Panc1 (cell line): ENCODE data around the gene ATF5. TPM values are rescaled to one million over a fixed set of nuclear protein-coding genes. Genes with fewer than 3 reads are reported as not detected.

Experiments
- ATAC-seq: fragments of 200-7000 bp; cut with Tn5 transposase; 2 replicates; pipeline ENCODE4 v1.9.1; 2020; ENCODE audit warnings: mild to moderate bottlenecking, moderate library complexity
- BruUV-seq: library from RNA; stranded (reverse); fragments of 400-500 nt; replicated peaks from 2 replicates; lab custom pipeline; 2021; lab: Mats Ljungman, UMichigan
- CTCF ChIA-PET: fragments of 300-600 bp; sonication (Branson Sonifier 250); formaldehyde crosslinking; loops from one replicate; lab custom pipeline; 2022; ENCODE audit warnings: antibody characterized with exemption; lab: Charles Lee
- POLR2A ChIA-PET: fragments of 300-600 bp; sonication (Branson Sonifier 250); formaldehyde crosslinking; loops from one replicate; lab custom pipeline; 2022; ENCODE audit warnings: antibody characterized with exemption; lab: Charles Lee
- DNase-seq: peaks from one replicate; pipeline ENCODE4 v3.0.0-alpha.2; 2010; ENCODE audit warnings: low read depth, low spot score
- H3K27ac ChIP-seq: 2 replicates; pipeline ENCODE4 v1.5.1; 2011; ENCODE audit warnings: mild to moderate bottlenecking, low read length, inconsistent platforms
- H3K27me3 ChIP-seq: fragments of 200-500 bp; sonication (Bioruptor generic); 2 replicates; pipeline ENCODE4 v1.6.0; 2014; ENCODE audit warnings: low read length, inconsistent platforms; ENCODE audit not compliant: control insufficient read depth, insufficient read depth
- H3K36me3 ChIP-seq: fragments of 200-500 bp; sonication (Bioruptor generic); 2 replicates; pipeline ENCODE4 v1.5.1; 2014; ENCODE audit warnings: inconsistent platforms, mild to moderate bottlenecking, low read length, moderate library complexity; ENCODE audit not compliant: control insufficient read depth, insufficient read depth
- H3K4me1 ChIP-seq: 2 replicates; pipeline ENCODE4 v1.5.1; 2011; ENCODE audit warnings: inconsistent platforms, mild to moderate bottlenecking, low read length, moderate library complexity; ENCODE audit not compliant: control insufficient read depth, insufficient read depth
- H3K4me3 ChIP-seq, 2 experiments: 2 replicates each; pipeline ENCODE4 v1.5.1; 2011 to 2012; ENCODE audit warnings: low read depth in 2 of 2, low read length in 2 of 2, mild to moderate bottlenecking in 2 of 2, inconsistent platforms in 1 of 2, moderate library complexity in 1 of 2
- H3K9me3 ChIP-seq: fragments of 200-500 bp; sonication (Bioruptor generic); 2 replicates; pipeline ENCODE4 v1.5.1; 2014; ENCODE audit warnings: low read depth, mild to moderate bottlenecking, inconsistent platforms, low read length, moderate library complexity; ENCODE audit not compliant: control insufficient read depth, insufficient read depth
- POLR2AphosphoS5 ChIP-seq: IDR thresholded peaks from 2 replicates; pipeline ENCODE4 v1.6.1; 2012; ENCODE audit warnings: mild to moderate bottlenecking, low read depth, low read length, moderate library complexity
- SIN3A ChIP-seq: IDR thresholded peaks from 2 replicates; pipeline ENCODE4 v1.6.1; 2012; ENCODE audit warnings: low read depth, mild to moderate bottlenecking, low read length, moderate library complexity, borderline replicate concordance; ENCODE audit not compliant: insufficient read depth
- TCF7L2 ChIP-seq: IDR thresholded peaks from 2 replicates; pipeline ENCODE4 v1.6.1; 2011; ENCODE audit warnings: mild to moderate bottlenecking, low read depth, low read length, inconsistent platforms
- in situ Hi-C: cut with HindIII; loops from 2 replicates; pipeline ENCODE4 v1.10.0; 2016; ENCODE audit warnings: low sequenced_read_pairs, low pct_unique_long_range_greater_than_20kb
- intact Hi-C: fragments of 100-400 bp; cut with micrococcal nuclease; formaldehyde crosslinking; loops from one replicate; pipeline ENCODE4 v1.10.0; 2022; ENCODE audit not compliant: unreplicated experiment
- total RNA-seq: library from RNA; stranded (reverse); gene quantifications from one replicate; pipeline ENCODE4 v1.2.1, GENCODE V29; 2021; ENCODE audit not compliant: unreplicated experiment
- TF ChIP-seq, protein P1 (sequence below): fragments of 450-650 bp; IDR thresholded peaks from 2 replicates; pipeline ENCODE4 v1.5.1; 2017; ENCODE audit warnings: mild to moderate bottlenecking
- TF ChIP-seq, protein P2 (sequence below), 2 experiments: IDR thresholded peaks; 2 replicates each; pipeline ENCODE4 v1.6.1; 2011 to 2012; ENCODE audit warnings: low read depth in 2 of 2, control low read depth in 1 of 2, low read length in 1 of 2, mild to moderate bottlenecking in 1 of 2, moderate library complexity in 1 of 2; ENCODE audit not compliant: insufficient read depth in 1 of 2

The ATF5 gene
- total RNA-seq, 1 experiment from 2014 or later: 104 TPM

DNA sequence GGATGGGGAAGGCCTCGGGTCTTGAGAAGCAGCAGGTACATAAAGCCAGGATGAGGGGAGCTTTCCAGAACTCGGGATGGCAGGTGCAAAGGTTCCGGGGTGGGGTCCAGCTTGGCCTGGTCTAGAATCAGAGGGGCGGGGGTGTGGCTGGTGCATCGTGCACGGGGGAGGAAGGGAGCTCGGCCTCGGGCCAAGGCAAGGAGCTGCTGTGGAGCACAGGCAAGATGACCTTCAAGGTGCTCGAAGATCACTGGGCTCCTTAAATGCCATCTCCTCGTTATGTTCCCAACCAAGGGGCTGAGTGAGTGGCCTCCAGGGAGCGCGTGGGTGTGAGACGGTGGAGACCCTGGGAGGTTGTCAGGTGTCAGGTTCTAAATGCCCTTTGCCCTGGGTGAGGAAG is 48.1 kb downstream of the ATF5 start:
- H3K36me3 ChIP-seq: no peaks in the 10 kb centered on the region
- CTCF ChIA-PET: no interaction called here
- no peaks in the 10 kb centered on the region for H3K4me1 ChIP-seq
- no peaks in the 10 kb centered on the region for H3K9me3 ChIP-seq
- DNase-seq (no peak), ATAC-seq (no peak)
- in situ Hi-C loops (no loop called here), intact Hi-C loops (no loop called here)
- POLR2A ChIA-PET: no interaction called here
- H3K4me3 ChIP-seq: no peak overlapping the region
- no TSS peak for BruUV-seq
- no peaks in the 10 kb centered on the region for H3K27me3 ChIP-seq
- TF ChIP-seq TCF7L2: no peak
- no peak for TF ChIP-seq POLR2AphosphoS5
- TF ChIP-seq, protein P1, sequence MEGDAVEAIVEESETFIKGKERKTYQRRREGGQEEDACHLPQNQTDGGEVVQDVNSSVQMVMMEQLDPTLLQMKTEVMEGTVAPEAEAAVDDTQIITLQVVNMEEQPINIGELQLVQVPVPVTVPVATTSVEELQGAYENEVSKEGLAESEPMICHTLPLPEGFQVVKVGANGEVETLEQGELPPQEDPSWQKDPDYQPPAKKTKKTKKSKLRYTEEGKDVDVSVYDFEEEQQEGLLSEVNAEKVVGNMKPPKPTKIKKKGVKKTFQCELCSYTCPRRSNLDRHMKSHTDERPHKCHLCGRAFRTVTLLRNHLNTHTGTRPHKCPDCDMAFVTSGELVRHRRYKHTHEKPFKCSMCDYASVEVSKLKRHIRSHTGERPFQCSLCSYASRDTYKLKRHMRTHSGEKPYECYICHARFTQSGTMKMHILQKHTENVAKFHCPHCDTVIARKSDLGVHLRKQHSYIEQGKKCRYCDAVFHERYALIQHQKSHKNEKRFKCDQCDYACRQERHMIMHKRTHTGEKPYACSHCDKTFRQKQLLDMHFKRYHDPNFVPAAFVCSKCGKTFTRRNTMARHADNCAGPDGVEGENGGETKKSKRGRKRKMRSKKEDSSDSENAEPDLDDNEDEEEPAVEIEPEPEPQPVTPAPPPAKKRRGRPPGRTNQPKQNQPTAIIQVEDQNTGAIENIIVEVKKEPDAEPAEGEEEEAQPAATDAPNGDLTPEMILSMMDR: no peak
- no peak for TF ChIP-seq SIN3A
- TF ChIP-seq, protein P2, sequence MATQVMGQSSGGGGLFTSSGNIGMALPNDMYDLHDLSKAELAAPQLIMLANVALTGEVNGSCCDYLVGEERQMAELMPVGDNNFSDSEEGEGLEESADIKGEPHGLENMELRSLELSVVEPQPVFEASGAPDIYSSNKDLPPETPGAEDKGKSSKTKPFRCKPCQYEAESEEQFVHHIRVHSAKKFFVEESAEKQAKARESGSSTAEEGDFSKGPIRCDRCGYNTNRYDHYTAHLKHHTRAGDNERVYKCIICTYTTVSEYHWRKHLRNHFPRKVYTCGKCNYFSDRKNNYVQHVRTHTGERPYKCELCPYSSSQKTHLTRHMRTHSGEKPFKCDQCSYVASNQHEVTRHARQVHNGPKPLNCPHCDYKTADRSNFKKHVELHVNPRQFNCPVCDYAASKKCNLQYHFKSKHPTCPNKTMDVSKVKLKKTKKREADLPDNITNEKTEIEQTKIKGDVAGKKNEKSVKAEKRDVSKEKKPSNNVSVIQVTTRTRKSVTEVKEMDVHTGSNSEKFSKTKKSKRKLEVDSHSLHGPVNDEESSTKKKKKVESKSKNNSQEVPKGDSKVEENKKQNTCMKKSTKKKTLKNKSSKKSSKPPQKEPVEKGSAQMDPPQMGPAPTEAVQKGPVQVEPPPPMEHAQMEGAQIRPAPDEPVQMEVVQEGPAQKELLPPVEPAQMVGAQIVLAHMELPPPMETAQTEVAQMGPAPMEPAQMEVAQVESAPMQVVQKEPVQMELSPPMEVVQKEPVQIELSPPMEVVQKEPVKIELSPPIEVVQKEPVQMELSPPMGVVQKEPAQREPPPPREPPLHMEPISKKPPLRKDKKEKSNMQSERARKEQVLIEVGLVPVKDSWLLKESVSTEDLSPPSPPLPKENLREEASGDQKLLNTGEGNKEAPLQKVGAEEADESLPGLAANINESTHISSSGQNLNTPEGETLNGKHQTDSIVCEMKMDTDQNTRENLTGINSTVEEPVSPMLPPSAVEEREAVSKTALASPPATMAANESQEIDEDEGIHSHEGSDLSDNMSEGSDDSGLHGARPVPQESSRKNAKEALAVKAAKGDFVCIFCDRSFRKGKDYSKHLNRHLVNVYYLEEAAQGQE (IDR thresholded peaks at IDR 0.05; ENCODE audit: insufficient read depth in 1 of 2, low read depth in 2 of 2, low read length in 1 of 2): no peak
- no peak overlapping the region for H3K27ac ChIP-seq

DNA sequence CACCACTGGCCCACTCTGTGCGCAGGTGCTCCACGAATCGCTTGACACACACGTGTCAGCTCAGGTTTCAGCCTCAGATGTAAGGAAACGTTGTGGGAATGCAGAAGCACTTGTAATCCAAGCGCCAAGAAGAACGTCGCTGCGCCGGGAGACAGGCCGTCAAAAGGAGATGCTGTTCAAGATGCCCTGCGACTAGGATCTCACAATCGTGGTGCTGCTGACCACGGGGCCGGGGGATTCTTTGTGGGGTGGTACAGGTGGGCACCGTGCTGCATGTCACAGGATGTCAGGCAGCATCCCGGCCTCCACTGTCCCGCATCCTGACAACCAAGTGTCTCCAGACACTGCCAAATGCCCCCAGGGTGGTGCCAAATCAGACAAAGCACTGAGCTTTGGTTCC is 48.9 kb downstream of the ATF5 start:
- H3K27ac ChIP-seq: no peak overlapping the region
- H3K9me3 ChIP-seq: no peaks in the 10 kb centered on the region
- intact Hi-C loops: no loop called here
- ATAC-seq: no peak
- H3K4me1 ChIP-seq: no peaks in the 10 kb centered on the region
- in situ Hi-C loops: no loop called here
- no peaks in the 10 kb centered on the region for H3K27me3 ChIP-seq
- TF ChIP-seq SIN3A (no peak), TCF7L2 (no peak), POLR2AphosphoS5 (no peak)
- TF ChIP-seq, protein P2 (IDR thresholded peaks at IDR 0.05; ENCODE audit: insufficient read depth in 1 of 2, low read depth in 2 of 2, low read length in 1 of 2): no peak
- TF ChIP-seq, protein P1: no peak
- no peak overlapping the region for H3K4me3 ChIP-seq
- BruUV-seq: no TSS peak
- ChIA-PET POLR2A (no interaction called here), CTCF (no interaction called here)
- DNase-seq: no peak
- no peaks in the 10 kb centered on the region for H3K36me3 ChIP-seq
